ENCODE measurements around the gene GTF2A1. TPM values are rescaled to one million over a fixed set of nuclear protein-coding genes. Genes with fewer than 3 reads are reported as not detected.

The GTF2A1 gene
- polyA plus RNA-seq, 3 donors = 7.9 to 15.8 (median 9.2) TPM

DNA sequence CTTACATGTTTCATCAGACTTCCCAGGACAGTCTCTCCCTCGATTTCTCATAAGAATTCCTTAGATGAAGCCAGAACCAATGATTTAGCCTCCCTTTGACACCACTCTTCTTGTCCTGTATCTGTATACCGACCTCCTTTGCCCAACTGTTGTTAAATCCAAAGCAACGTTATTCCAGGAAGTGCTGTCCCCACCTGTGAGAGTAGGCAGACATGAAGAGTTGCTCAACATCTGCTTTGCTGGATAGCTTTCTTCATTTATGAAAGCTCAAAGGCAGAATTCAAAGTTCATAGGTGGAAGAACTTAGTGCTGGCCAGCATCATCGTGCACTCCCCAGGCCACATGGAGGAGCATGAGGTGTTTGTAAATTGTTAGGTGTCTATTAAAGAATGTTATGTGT, 55.6 kb downstream of the GTF2A1 start:
- Mint-ChIP-seq H3K9me3 (peaks cover 0 to 4% (median 0%) of the 10 kb centered on the region in 7 donors), H3K4me3 (no peak overlapping the region), H3K36me3 (peaks cover 0 to 4% of the 10 kb centered on the region in 2 donors), H3K4me1 (peaks cover 39% of the 10 kb centered on the region), H3K27ac (peak overlapping the region in 1 of 7 donors; percentile 12), H3K27me3 (ENCODE audit: low read depth in 3 of 3) (peaks cover 0 to 2% (median 0%) of the 10 kb centered on the region in 3 donors)
- Histone ChIP-seq H3K4me3 (replicated peaks in 1 of 3; ENCODE audit: low read depth in 2 of 3, low read length in 3 of 3) (no peak overlapping the region), H4K20me1 (ENCODE audit: insufficient read depth, low read length) (no peaks in the 10 kb centered on the region), H3K79me2 (ENCODE audit: insufficient read depth, low read length) (no peaks in the 10 kb centered on the region), H3K9ac (ENCODE audit: insufficient read depth, low read length, poor library complexity, severe bottlenecking) (no peak overlapping the region), H3K4me2 (replicated peaks; ENCODE audit: extremely low read depth, low read length, poor library complexity, severe bottlenecking) (no peak overlapping the region), H3K4me1 (ENCODE audit: control insufficient read depth in 1 of 2, insufficient read depth in 2 of 2, low read length in 2 of 2) (peaks cover 29 to 36% of the 10 kb centered on the region in 2 donors), H3K27me3 (ENCODE audit: control insufficient read depth in 2 of 2, insufficient read depth in 2 of 2, low read length in 2 of 2) (no peaks in the 10 kb centered on the region), H2AFZ (ENCODE audit: insufficient read depth, low read depth, low read length, poor library complexity, severe bottlenecking) (no peak overlapping the region), H3K27ac (ENCODE audit: low read depth in 1 of 2, low read length in 2 of 2) (no peak overlapping the region), H3K9me3 (replicated peaks in 1 of 2; ENCODE audit: control insufficient read depth in 1 of 2, insufficient read depth in 1 of 2, low read length in 2 of 2) (peaks cover 0 to 4% of the 10 kb centered on the region in 2 donors), H3K36me3 (replicated peaks in 1 of 2; ENCODE audit: control insufficient read depth in 1 of 2, insufficient read depth in 2 of 2, low read length in 2 of 2) (no peaks in the 10 kb centered on the region)
- 29% methylated on average over 2 of the region's 4 CpGs for WGBS (ENCODE audit: insufficient coverage)
- TF ChIP-seq, protein P1, sequence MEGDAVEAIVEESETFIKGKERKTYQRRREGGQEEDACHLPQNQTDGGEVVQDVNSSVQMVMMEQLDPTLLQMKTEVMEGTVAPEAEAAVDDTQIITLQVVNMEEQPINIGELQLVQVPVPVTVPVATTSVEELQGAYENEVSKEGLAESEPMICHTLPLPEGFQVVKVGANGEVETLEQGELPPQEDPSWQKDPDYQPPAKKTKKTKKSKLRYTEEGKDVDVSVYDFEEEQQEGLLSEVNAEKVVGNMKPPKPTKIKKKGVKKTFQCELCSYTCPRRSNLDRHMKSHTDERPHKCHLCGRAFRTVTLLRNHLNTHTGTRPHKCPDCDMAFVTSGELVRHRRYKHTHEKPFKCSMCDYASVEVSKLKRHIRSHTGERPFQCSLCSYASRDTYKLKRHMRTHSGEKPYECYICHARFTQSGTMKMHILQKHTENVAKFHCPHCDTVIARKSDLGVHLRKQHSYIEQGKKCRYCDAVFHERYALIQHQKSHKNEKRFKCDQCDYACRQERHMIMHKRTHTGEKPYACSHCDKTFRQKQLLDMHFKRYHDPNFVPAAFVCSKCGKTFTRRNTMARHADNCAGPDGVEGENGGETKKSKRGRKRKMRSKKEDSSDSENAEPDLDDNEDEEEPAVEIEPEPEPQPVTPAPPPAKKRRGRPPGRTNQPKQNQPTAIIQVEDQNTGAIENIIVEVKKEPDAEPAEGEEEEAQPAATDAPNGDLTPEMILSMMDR (IDR thresholded peaks at IDR 0.05) = no peak
- intact Hi-C loops (cut with micrococcal nuclease) = loop anchor here in 1 of 2 donors (5.0 to 10.0 kb wide), 2 partner anchors 57 to 210 kb away; partner anchors contain the start of genes GTF2A1 and TSHR
- peak in 1 of 3 donors; percentile 10 for DNase-seq

- TF ChIP-seq, protein P1 (IDR thresholded peaks at IDR 0.05) = peak; percentile 38
- H3K36me3 Mint-ChIP-seq = peaks cover 0 to 7% of the 10 kb centered on the region in 2 donors
- intact Hi-C loops (cut with micrococcal nuclease) = loop anchor here in 1 of 2 donors (10.0 kb wide), 1 partner anchor 209 kb away; the partner anchor contains the start of gene TSHR
- peaks cover 0 to 2% (median 2%) of the 10 kb centered on the region in 3 donors for H3K27me3 Mint-ChIP-seq (ENCODE audit: low read depth in 3 of 3)
- peaks cover 0 to 4% (median 0%) of the 10 kb centered on the region in 7 donors for H3K9me3 Mint-ChIP-seq
- H3K4me3 Mint-ChIP-seq = no peak overlapping the region
- WGBS (ENCODE audit: insufficient coverage) = 0% methylated on average over 1 of the region's 1 CpG
- no peak overlapping the region for H3K27ac ChIP-seq (ENCODE audit: low read depth in 1 of 2, low read length in 2 of 2)
- peaks cover 0 to 4% of the 10 kb centered on the region in 2 donors for H3K9me3 ChIP-seq (replicated peaks in 1 of 2; ENCODE audit: control insufficient read depth in 1 of 2, insufficient read depth in 1 of 2, low read length in 2 of 2)
- H3K4me1 Mint-ChIP-seq = peaks cover 32% of the 10 kb centered on the region
- no peak overlapping the region for H3K9ac ChIP-seq (ENCODE audit: insufficient read depth, low read length, poor library complexity, severe bottlenecking)
- no peaks in the 10 kb centered on the region for H3K79me2 ChIP-seq (ENCODE audit: insufficient read depth, low read length)
- no peaks in the 10 kb centered on the region for H3K36me3 ChIP-seq (replicated peaks in 1 of 2; ENCODE audit: control insufficient read depth in 1 of 2, insufficient read depth in 2 of 2, low read length in 2 of 2)
- H2AFZ ChIP-seq (ENCODE audit: insufficient read depth, low read depth, low read length, poor library complexity, severe bottlenecking) = no peak overlapping the region
- H3K4me2 ChIP-seq (replicated peaks; ENCODE audit: extremely low read depth, low read length, poor library complexity, severe bottlenecking) = no peak overlapping the region
- H3K27ac Mint-ChIP-seq = peak overlapping the region in 3 of 7 donors; percentile 23 to 77 (median 26)
- no peak overlapping the region for H3K4me3 ChIP-seq (replicated peaks in 1 of 3; ENCODE audit: low read depth in 2 of 3, low read length in 3 of 3)
- H3K4me1 ChIP-seq (ENCODE audit: control insufficient read depth in 1 of 2, insufficient read depth in 2 of 2, low read length in 2 of 2) = peaks cover 21 to 27% of the 10 kb centered on the region in 2 donors
- DNase-seq = peak; percentile 38 to 74 (median 53)
- H3K27me3 ChIP-seq (ENCODE audit: control insufficient read depth in 2 of 2, insufficient read depth in 2 of 2, low read length in 2 of 2) = no peaks in the 10 kb centered on the region
- H4K20me1 ChIP-seq (ENCODE audit: insufficient read depth, low read length) = no peaks in the 10 kb centered on the region
These were observed 56.5 kb downstream of the GTF2A1 start for GRCh38 chr14:81164167-81164774.

Data from CD14-positive monocyte (primary cell).